Measurements from ENCODE around the gene GNPTAB. TPM values are rescaled to one million over a fixed set of nuclear protein-coding genes. Genes with fewer than 3 reads are reported as not detected.

The GNPTAB gene
- total and polyA plus RNA-seq, 2 of the 13 experiments (the other 11 are each of a cell fraction or from before 2014, with no cell fraction given) = 13.6 to 19.4 TPM

DNA sequence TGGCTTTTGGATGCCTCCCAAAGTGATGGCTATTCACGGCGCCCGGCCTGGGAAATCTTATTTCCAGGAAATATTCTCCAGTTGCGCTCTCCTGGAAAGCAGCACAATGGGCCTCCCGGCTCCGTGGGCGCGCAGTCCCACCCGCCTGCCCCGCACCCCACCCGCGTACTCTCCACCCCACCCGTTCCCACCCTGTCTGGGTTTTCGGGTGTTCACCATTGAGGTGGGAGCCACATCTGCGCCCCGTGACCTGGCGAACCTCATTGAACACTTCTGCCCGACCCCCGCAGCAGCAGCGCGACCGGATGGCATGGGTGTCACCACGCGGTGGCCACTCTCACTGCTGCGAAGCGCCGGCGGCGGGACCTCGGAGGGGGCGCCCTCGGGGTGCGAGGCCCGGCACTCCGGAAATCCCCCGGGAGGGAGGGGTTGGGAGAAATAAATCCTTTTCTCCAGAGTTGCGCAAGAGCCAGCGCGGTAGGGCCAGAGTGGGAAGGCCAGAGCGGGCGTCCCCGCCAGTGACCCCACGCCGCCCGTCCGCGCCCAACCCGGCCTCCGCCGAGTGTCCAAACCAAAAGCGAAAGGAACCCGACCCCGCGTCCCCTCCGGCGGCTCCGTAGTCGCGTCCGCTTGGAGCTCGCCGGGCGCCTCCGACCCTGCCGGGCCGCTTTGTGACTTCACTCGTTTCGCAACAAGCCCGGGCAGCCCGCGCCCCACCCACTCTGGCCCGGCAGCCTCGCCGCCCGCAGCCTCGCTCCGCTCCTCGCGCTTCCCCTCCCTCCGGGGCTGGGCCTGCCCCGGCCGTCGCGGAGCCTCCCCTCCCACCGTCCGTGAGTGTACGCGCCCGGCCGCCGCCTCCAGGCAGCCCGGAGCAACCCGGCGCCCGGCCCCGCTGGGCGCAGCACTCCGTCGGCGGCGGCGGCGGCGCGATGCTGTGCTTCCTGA, 46.4 kb upstream of the GNPTAB start, which contains the start of gene DRAM1 (continued):
- no peak for TF ChIP-seq ZNF282 (IDR thresholded peaks at IDR 0.05; ENCODE audit: partially characterized antibody)
- TF ChIP-seq KAT7 (CRISPR knock-in tag; IDR thresholded peaks at IDR 0.05; ENCODE audit: borderline replicate concordance) = peak; percentile 96
- TF ChIP-seq JDP2 (CRISPR knock-in tag; IDR thresholded peaks at IDR 0.05; ENCODE audit: borderline replicate concordance) = no peak
- TF ChIP-seq PAWR (CRISPR knock-in tag; IDR thresholded peaks at IDR 0.05; ENCODE audit: borderline replicate concordance) = no peak
- TF ChIP-seq BRCA1 (CRISPR knock-in tag; IDR thresholded peaks at IDR 0.05) = no peak
- no peak for TF ChIP-seq ZNF562 (CRISPR knock-in tag; IDR thresholded peaks at IDR 0.05; ENCODE audit: borderline replicate concordance)
- peak; percentile 32; the same call in 1 of the 2 replicates for TF ChIP-seq ZNF773 (CRISPR knock-in tag; IDR thresholded peaks at IDR 0.05; ENCODE audit: borderline replicate concordance)
- TF ChIP-seq, protein P1, sequence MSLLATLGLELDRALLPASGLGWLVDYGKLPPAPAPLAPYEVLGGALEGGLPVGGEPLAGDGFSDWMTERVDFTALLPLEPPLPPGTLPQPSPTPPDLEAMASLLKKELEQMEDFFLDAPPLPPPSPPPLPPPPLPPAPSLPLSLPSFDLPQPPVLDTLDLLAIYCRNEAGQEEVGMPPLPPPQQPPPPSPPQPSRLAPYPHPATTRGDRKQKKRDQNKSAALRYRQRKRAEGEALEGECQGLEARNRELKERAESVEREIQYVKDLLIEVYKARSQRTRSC (CRISPR knock-in tag; IDR thresholded peaks at IDR 0.05; ENCODE audit: low read depth) = no peak
- no peak for TF ChIP-seq SMC3 (IDR thresholded peaks at IDR 0.05; ENCODE audit: low read length)
- TF ChIP-seq RXRA (CRISPR knock-in tag; IDR thresholded peaks at IDR 0.05) = peak; percentile 89
- TF ChIP-seq TCF12 (IDR thresholded peaks at IDR 0.05) = no peak
- 0 out of 2 replicates have a peak, but pooled peaks have one; percentile 27 for TF ChIP-seq TCF12 (CRISPR knock-in tag; IDR thresholded peaks at IDR 0.05)
- TF ChIP-seq SRSF4 (IDR thresholded peaks at IDR 0.05; ENCODE audit: low read depth, low read length, poor library complexity, severe bottlenecking) = no peak
- TF ChIP-seq, protein P2, sequence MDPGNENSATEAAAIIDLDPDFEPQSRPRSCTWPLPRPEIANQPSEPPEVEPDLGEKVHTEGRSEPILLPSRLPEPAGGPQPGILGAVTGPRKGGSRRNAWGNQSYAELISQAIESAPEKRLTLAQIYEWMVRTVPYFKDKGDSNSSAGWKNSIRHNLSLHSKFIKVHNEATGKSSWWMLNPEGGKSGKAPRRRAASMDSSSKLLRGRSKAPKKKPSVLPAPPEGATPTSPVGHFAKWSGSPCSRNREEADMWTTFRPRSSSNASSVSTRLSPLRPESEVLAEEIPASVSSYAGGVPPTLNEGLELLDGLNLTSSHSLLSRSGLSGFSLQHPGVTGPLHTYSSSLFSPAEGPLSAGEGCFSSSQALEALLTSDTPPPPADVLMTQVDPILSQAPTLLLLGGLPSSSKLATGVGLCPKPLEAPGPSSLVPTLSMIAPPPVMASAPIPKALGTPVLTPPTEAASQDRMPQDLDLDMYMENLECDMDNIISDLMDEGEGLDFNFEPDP (CRISPR knock-in tag; conservative IDR thresholded peaks at IDR 0.05) = no peak
- TF ChIP-seq ZFAT (CRISPR knock-in tag; conservative IDR thresholded peaks at IDR 0.05) = no peak
- no peak for TF ChIP-seq ATM (IDR thresholded peaks at IDR 0.05; ENCODE audit: borderline replicate concordance)
- TF ChIP-seq NCOA1 (CRISPR knock-in tag; IDR thresholded peaks at IDR 0.05) = no peak
- peak; percentile 93; the same call in 1 of the 2 replicates for TF ChIP-seq NFKB2 (CRISPR knock-in tag; IDR thresholded peaks at IDR 0.05; ENCODE audit: borderline replicate concordance)
- TF ChIP-seq SAP130 (CRISPR knock-in tag; IDR thresholded peaks at IDR 0.05; ENCODE audit: low read depth) = peak; percentile 66
- TF ChIP-seq ARHGAP35 (CRISPR knock-in tag; IDR thresholded peaks at IDR 0.05; ENCODE audit: borderline replicate concordance) = peak; percentile 71; the same call in 1 of the 2 replicates
- peak; percentile 18; the same call in 1 of the 2 replicates for TF ChIP-seq ZNF12 (CRISPR knock-in tag; IDR thresholded peaks at IDR 0.05)
- TF ChIP-seq RFX3 (CRISPR knock-in tag; IDR thresholded peaks at IDR 0.05) = no peak
- peak; percentile 68 to 76 for TF ChIP-seq POLR2A (IDR thresholded peaks at IDR 0.05; ENCODE audit: insufficient read depth in 1 of 2, low read depth in 2 of 2, low read length in 2 of 2)
- TF ChIP-seq, protein P3, sequence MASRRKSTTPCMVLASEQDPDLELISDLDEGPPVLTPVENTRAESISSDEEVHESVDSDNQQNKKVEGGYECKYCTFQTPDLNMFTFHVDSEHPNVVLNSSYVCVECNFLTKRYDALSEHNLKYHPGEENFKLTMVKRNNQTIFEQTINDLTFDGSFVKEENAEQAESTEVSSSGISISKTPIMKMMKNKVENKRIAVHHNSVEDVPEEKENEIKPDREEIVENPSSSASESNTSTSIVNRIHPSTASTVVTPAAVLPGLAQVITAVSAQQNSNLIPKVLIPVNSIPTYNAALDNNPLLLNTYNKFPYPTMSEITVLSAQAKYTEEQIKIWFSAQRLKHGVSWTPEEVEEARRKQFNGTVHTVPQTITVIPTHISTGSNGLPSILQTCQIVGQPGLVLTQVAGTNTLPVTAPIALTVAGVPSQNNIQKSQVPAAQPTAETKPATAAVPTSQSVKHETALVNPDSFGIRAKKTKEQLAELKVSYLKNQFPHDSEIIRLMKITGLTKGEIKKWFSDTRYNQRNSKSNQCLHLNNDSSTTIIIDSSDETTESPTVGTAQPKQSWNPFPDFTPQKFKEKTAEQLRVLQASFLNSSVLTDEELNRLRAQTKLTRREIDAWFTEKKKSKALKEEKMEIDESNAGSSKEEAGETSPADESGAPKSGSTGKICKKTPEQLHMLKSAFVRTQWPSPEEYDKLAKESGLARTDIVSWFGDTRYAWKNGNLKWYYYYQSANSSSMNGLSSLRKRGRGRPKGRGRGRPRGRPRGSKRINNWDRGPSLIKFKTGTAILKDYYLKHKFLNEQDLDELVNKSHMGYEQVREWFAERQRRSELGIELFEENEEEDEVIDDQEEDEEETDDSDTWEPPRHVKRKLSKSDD (CRISPR knock-in tag; IDR thresholded peaks at IDR 0.05; ENCODE audit: low read depth) = peak; percentile 60; the same call in 1 of the 2 replicates
- peak; percentile 83 for TF ChIP-seq ZFY (CRISPR knock-in tag; IDR thresholded peaks at IDR 0.05)
- no peak for TF ChIP-seq NFE2L2 (IDR thresholded peaks at IDR 0.05; ENCODE audit: low read length)
- peak in 1 of 2 experiments; percentile 89; a peak in 1 of 4 replicates for TF ChIP-seq KLF16 (CRISPR knock-in tag; IDR thresholded peaks at IDR 0.05)
